GM15510 (cell line): ENCODE results near the gene OBP2A.

Experiments
- POLR2A ChIP-seq: IDR thresholded peaks from 3 replicates; pipeline ENCODE4 v1.6.1; 2011; ENCODE audit warnings: borderline replicate concordance; ENCODE audit not compliant: insufficient read length; ENCODE audit errors: extremely low read depth

The OBP2A gene

GRCh38 chr9:135520916-135521607, 24.9 kb upstream of the OBP2A start, which contains the start of gene LCN1:
Gene LCN1, plus strand, starts transcription at chr9:135521440. Its CDS starts 58 bp downstream, at chr9:135521498.
- no peak for TF ChIP-seq POLR2A

- TF ChIP-seq POLR2A, result no peak
Measured at GRCh38 chr9:135521608-135522095, 24.3 kb upstream of the OBP2A start.

- no peak for TF ChIP-seq POLR2A
Measured at GRCh38 chr9:135522137-135522877, 23.6 kb upstream of the OBP2A start.

GRCh38 chr9:135522931-135523330, 23.0 kb upstream of the OBP2A start:
- TF ChIP-seq POLR2A, result no peak

- no peak for TF ChIP-seq POLR2A
Measured at GRCh38 chr9:135523521-135524129, 22.3 kb upstream of the OBP2A start.

- no peak for TF ChIP-seq POLR2A
Measured at GRCh38 chr9:135524130-135524861, 21.6 kb upstream of the OBP2A start.

- no peak for TF ChIP-seq POLR2A
Measured at GRCh38 chr9:135525241-135526088, 20.5 kb upstream of the OBP2A start.

- no peak for TF ChIP-seq POLR2A
Measured at GRCh38 chr9:135526089-135526729, 19.7 kb upstream of the OBP2A start.

GRCh38 chr9:135526730-135527571, 19.0 kb upstream of the OBP2A start:
- TF ChIP-seq POLR2A, result no peak

- no peak for TF ChIP-seq POLR2A
Measured at GRCh38 chr9:135530146-135530545, 15.8 kb upstream of the OBP2A start.

- no peak for TF ChIP-seq POLR2A
Measured at GRCh38 chr9:135531096-135531495, 14.8 kb upstream of the OBP2A start.

- TF ChIP-seq POLR2A, result no peak
Measured at GRCh38 chr9:135533113-135533512, 12.8 kb upstream of the OBP2A start.

- TF ChIP-seq POLR2A, result no peak
Measured at GRCh38 chr9:135533674-135534073, 12.3 kb upstream of the OBP2A start.
